Prostate gland (tissue), 2 donors: ENCODE results near the gene OR5H14.
"Not testable (repeated sequence)": the region's sequence is repeated elsewhere in the genome, so short reads cannot be mapped to it uniquely, and the experiment has no call there.

ENCODE experiments used
- POLR2A ChIP-seq: fragments of 450-650 bp; IDR thresholded peaks from one replicate; pipeline ENCODE4 v1.6.1; 2016; ENCODE audit warnings: antibody characterized with exemption, mild to moderate bottlenecking
- POLR2AphosphoS5 ChIP-seq: sonication (generic); formaldehyde crosslinking; IDR thresholded peaks from one replicate; pipeline ENCODE4 v1.6.1; 2017; ENCODE audit warnings: antibody characterized with exemption
- TF ChIP-seq, protein P1 (sequence below), 4 experiments: fragments of 200-600 bp in 2 of 4; fragments of 450-650 bp in 2 of 4; sonication (generic) in 2 of 4; IDR thresholded peaks; 1 replicate in 3 of 4; 2 replicates in 1 of 4; pipeline ENCODE4 v1.5.1; 2016 to 2019; ENCODE audit warnings: antibody characterized with exemption in 4 of 4, mild to moderate bottlenecking in 2 of 4, moderate library complexity in 2 of 4

DNA sequence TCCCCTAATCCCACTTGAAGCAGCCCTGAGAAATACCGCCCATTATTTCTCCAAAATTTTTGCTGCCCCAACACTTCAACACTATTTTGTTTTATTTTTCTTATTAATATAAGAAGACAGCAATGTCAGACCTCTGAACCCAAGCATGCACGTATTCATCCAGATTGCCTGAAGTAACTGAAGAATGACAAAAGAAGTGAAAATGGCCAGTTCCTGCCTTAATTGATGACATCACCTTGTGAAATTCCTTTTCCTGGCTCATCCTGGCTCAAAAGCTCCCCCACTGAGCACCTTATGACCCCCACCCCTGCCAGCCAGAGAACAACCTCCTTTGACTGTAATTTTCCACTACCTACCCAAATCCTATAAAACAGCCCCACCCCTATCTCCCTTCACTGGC lies 49.0 kb downstream of the OR5H14 start:
- TF ChIP-seq POLR2AphosphoS5, POLR2A: not testable (repeated sequence)
- TF ChIP-seq, protein P1, sequence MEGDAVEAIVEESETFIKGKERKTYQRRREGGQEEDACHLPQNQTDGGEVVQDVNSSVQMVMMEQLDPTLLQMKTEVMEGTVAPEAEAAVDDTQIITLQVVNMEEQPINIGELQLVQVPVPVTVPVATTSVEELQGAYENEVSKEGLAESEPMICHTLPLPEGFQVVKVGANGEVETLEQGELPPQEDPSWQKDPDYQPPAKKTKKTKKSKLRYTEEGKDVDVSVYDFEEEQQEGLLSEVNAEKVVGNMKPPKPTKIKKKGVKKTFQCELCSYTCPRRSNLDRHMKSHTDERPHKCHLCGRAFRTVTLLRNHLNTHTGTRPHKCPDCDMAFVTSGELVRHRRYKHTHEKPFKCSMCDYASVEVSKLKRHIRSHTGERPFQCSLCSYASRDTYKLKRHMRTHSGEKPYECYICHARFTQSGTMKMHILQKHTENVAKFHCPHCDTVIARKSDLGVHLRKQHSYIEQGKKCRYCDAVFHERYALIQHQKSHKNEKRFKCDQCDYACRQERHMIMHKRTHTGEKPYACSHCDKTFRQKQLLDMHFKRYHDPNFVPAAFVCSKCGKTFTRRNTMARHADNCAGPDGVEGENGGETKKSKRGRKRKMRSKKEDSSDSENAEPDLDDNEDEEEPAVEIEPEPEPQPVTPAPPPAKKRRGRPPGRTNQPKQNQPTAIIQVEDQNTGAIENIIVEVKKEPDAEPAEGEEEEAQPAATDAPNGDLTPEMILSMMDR (IDR thresholded peaks at IDR 0.05), result not testable (repeated sequence)
